ENCODE measurements around the gene EPN3. TPM values are rescaled to one million over a fixed set of nuclear protein-coding genes. Genes with fewer than 3 reads are reported as not detected.

Gene EPN3
- total and polyA plus RNA-seq, 11 donors: 8.9 to 29.5 (median 12.6) TPM

DNA sequence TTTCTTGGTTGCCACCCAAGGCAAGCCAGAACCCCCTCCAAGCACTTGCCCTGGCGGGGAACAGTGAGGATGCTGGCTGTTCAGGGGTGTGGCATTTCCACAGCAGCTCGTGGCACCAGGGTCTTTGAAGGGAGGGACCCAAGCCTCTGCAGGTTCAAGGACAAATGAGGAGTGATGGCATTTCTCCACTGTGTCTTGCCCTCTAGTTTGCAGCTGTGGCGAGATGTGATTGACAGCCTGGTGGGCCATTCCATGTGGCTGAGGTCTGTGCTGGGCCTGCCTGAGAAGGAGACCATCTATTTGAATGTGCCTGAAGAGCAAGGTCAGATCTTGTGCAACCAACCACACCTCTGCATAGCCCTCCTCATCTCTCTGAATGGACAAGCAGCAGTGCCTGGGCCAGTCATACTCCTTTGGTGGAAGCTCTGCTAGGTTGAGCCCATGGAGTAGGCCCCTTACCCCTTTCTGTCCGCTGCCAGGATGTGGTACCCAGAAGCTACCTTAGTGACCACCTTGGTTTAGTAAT lies 4.5 kb upstream of the EPN3 start:
- peaks cover 0 to 32% (median 15%) of the 10 kb centered on the region in 9 donors for H3K27me3 ChIP-seq
- 38 to 93% (median 65%) methylated on average over 3 to 4 of the region's 4 CpGs for WGBS, 4 donors

DNA sequence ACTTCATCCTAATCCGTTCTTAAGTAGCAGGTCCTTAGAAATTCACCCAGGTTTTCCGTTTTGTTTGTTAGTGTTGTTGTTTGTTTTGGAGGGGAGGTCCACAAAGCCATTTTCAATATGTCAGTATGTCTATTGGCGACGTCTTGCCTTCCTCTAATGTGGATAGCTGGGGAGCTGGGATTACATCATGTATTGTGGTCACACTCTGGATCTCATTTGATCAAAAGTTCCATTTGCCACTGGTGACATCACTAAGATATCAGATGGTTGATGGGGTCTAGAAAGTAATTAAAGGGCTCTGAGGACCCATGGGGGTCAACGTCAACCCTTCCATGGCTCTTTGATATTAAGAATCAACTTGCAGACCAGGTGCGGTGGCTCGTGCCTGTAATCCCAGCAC lies 2.7 kb upstream of the EPN3 start:
- intact Hi-C loops (cut with DNase I): loop anchor here in 1 of 10 donors (5.0 kb wide), 1 partner anchor 43 kb away; no protein-coding TSS in a partner anchor
- TF ChIP-seq POLR2A (IDR thresholded peaks at IDR 0.05): no peak
- TF ChIP-seq CTCF (IDR thresholded peaks at IDR 0.05): no peak
- Histone ChIP-seq H3K27me3 (peaks cover 0 to 36% (median 22%) of the 10 kb centered on the region in 9 donors), H3K9me3 (no peaks in the 10 kb centered on the region), H3K4me1 (peaks cover 0 to 28% (median 10%) of the 10 kb centered on the region in 12 donors), H3K36me3 (no peaks in the 10 kb centered on the region), H3K4me3 (no peak overlapping the region), H3K27ac (no peak overlapping the region)
- 90 to 92% (median 92%) methylated on average over 7 of the region's 7 CpGs for WGBS, 4 donors
- no peak for DNase-seq
- ATAC-seq: no peak

More for the DNA sequence above, 4.5 kb upstream of the EPN3 start:
- Histone ChIP-seq H3K9me3 (no peaks in the 10 kb centered on the region), H3K4me1 (peaks cover 0 to 11% (median 2%) of the 10 kb centered on the region in 12 donors), H3K27ac (no peak overlapping the region), H3K4me3 (no peak overlapping the region), H3K36me3 (no peaks in the 10 kb centered on the region)
- intact Hi-C loops (cut with DNase I): no loop called here
- TF ChIP-seq CTCF (IDR thresholded peaks at IDR 0.05) (no peak), POLR2A (IDR thresholded peaks at IDR 0.05) (no peak)
- ATAC-seq (no peak), DNase-seq (no peak)

GRCh38 chr17:50531428-50532025 lies 1.0 kb upstream of the EPN3 start:
- peaks cover 0 to 5% (median 0%) of the 10 kb centered on the region in 9 donors for H3K36me3 ChIP-seq
- no peak for DNase-seq
- peaks cover 0 to 31% (median 10%) of the 10 kb centered on the region in 12 donors for H3K4me1 ChIP-seq
- no peak overlapping the region for H3K27ac ChIP-seq
- no peak for TF ChIP-seq CTCF (IDR thresholded peaks at IDR 0.05)
- TF ChIP-seq POLR2A (IDR thresholded peaks at IDR 0.05): no peak
- peaks cover 0 to 40% (median 22%) of the 10 kb centered on the region in 9 donors for H3K27me3 ChIP-seq
- WGBS, 4 donors: 57 to 66% (median 61%) methylated on average over 6 of the region's 6 CpGs
- H3K9me3 ChIP-seq: no peaks in the 10 kb centered on the region
- no peak overlapping the region for H3K4me3 ChIP-seq
- ATAC-seq: no peak
- intact Hi-C loops (cut with DNase I): loop anchor here in 1 of 10 donors (5.0 kb wide), 1 partner anchor 44 kb away; no protein-coding TSS in a partner anchor

DNA sequence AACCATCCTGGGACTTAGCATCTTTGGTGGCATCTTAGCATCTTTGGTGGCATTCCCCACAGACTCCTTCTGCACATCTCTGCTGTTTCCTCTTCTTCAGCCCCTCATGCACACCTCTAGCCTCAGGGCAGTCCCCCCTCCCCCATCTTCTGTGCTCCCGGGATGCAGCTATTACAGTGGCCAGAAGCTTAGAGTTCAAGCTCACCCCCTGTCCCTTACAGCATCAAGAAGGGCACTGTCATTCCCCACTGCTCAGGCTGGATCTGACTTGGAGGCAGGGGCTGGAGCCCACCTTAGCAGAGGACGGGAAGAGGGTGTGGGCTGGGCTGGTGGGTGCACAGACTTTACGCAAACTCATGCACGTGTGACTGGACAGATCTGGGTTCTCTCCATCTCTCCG lies 650 bp downstream of the EPN3 start:
- intact Hi-C loops (cut with DNase I): loop anchor here in 2 of 10 donors (1.0 to 5.0 kb wide), 2 partner anchors 46 to 51 kb away; no protein-coding TSS in a partner anchor
- ATAC-seq (peak; percentile 7 to 30 (median 14)), DNase-seq (no peak)
- H3K27ac ChIP-seq: peak overlapping the region; percentile 46 to 94 (median 76)
- peak overlapping the region; percentile 27 to 72 (median 48) for H3K4me3 ChIP-seq
- TF ChIP-seq CTCF (IDR thresholded peaks at IDR 0.05) (no peak), POLR2A (IDR thresholded peaks at IDR 0.05) (no peak)
- peaks cover 0 to 34% (median 10%) of the 10 kb centered on the region in 12 donors for H3K4me1 ChIP-seq
- peaks cover 0 to 40% (median 22%) of the 10 kb centered on the region in 9 donors for H3K27me3 ChIP-seq
- WGBS, 4 donors: 10 to 21% (median 17%) methylated on average over 4 to 5 of the region's 5 CpGs
- peaks cover 0 to 9% (median 0%) of the 10 kb centered on the region in 9 donors for H3K36me3 ChIP-seq
- H3K9me3 ChIP-seq: no peaks in the 10 kb centered on the region

Measured in heart left ventricle (tissue), 16 donors.